OCI-LY1 (cell line): ENCODE measurements around the gene PDXP.

Experiments
- EZH2 ChIP-seq: fragments of 200-600 bp; sonication (generic), shearing (Covaris generic); IDR thresholded peaks from 2 replicates; pipeline ENCODE4 v1.8.0; 2017; ENCODE audit warnings: borderline replicate concordance, mixed run types, mild to moderate bottlenecking, antibody characterized with exemption, low read length, moderate library complexity, mixed read lengths
- TF ChIP-seq, protein P1 (sequence below): fragments of 200-600 bp; sonication (generic), shearing (Covaris generic); IDR thresholded peaks from 2 replicates; pipeline ENCODE4 v1.5.1; 2017; ENCODE audit warnings: mild to moderate bottlenecking, antibody characterized with exemption, low read length, moderate library complexity, mixed read lengths

GRCh38 chr22:37661160-37661924 lies 2.8 kb downstream of the PDXP start:
- TF ChIP-seq, protein P1, sequence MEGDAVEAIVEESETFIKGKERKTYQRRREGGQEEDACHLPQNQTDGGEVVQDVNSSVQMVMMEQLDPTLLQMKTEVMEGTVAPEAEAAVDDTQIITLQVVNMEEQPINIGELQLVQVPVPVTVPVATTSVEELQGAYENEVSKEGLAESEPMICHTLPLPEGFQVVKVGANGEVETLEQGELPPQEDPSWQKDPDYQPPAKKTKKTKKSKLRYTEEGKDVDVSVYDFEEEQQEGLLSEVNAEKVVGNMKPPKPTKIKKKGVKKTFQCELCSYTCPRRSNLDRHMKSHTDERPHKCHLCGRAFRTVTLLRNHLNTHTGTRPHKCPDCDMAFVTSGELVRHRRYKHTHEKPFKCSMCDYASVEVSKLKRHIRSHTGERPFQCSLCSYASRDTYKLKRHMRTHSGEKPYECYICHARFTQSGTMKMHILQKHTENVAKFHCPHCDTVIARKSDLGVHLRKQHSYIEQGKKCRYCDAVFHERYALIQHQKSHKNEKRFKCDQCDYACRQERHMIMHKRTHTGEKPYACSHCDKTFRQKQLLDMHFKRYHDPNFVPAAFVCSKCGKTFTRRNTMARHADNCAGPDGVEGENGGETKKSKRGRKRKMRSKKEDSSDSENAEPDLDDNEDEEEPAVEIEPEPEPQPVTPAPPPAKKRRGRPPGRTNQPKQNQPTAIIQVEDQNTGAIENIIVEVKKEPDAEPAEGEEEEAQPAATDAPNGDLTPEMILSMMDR, result peak; percentile 67
- no peak for TF ChIP-seq EZH2
